ENCODE results near the gene SLC27A3.

SLC27A3 gene

GRCh38 chr1:153799566-153800465, 24.6 kb downstream of the SLC27A3 start:
- no peak for DNase-seq

- DNase-seq, result no peak
Measured at GRCh38 chr1:153800516-153800915, 25.3 kb downstream of the SLC27A3 start.

- no peak for DNase-seq
Measured at GRCh38 chr1:153801028-153801625, 25.9 kb downstream of the SLC27A3 start.

- no peak for DNase-seq
Measured at GRCh38 chr1:153801786-153802697, 26.8 kb downstream of the SLC27A3 start.

GRCh38 chr1:153803470-153804056, 28.4 kb downstream of the SLC27A3 start:
- DNase-seq, result no peak

GRCh38 chr1:153804112-153804511, 28.9 kb downstream of the SLC27A3 start:
- DNase-seq, result no peak

- DNase-seq, result peak; percentile 97
Measured at GRCh38 chr1:153805042-153805745, 30.0 kb downstream of the SLC27A3 start.

- DNase-seq, result no peak
Measured at GRCh38 chr1:153805886-153806719, 30.9 kb downstream of the SLC27A3 start.

GRCh38 chr1:153816283-153816889, 41.2 kb downstream of the SLC27A3 start:
- DNase-seq, result no peak

- DNase-seq, result no peak
Measured at GRCh38 chr1:153818876-153819275, 43.7 kb downstream of the SLC27A3 start.

- DNase-seq, result no peak
Measured at GRCh38 chr1:153827168-153827964, 52.2 kb downstream of the SLC27A3 start.

Data from suppressor macrophage treated with lipopolysaccharide for 4 hours (primary cell).